Right atrium auricular region (tissue), 2 donors: ENCODE measurements around the gene RXFP1. TPM values are rescaled to one million over a fixed set of nuclear protein-coding genes. Genes with fewer than 3 reads are reported as not detected.

ENCODE experiments used
- DNase-seq: peaks from one replicate; pipeline ENCODE4 v3.0.0-alpha.2; 2019; ENCODE audit warnings: low spot score
- H3K27ac ChIP-seq, 2 donors: fragments of 200-600 bp; sonication (generic); 1 replicate in 1 of 2; 2 replicates in 1 of 2; pipeline ENCODE4 v1.5.1; 2016 to 2019
- H3K27me3 ChIP-seq, 2 donors: fragments of 200-600 bp; sonication (generic); one replicate each; pipeline versions ENCODE4 v1.5.1 to v1.6.0; 2017 to 2019
- H3K36me3 ChIP-seq: fragments of 200-600 bp; sonication (generic); one replicate; pipeline ENCODE4 v1.5.1; 2016
- H3K4me1 ChIP-seq, 2 donors: fragments of 200-600 bp; sonication (generic); one replicate each; pipeline versions ENCODE4 v1.5.1 to v1.6.0; 2017 to 2019
- H3K4me3 ChIP-seq, 2 donors: fragments of 200-600 bp; sonication (generic); 1 replicate in 1 of 2; 2 replicates in 1 of 2; pipeline ENCODE4 v1.5.1; 2017 to 2019; ENCODE audit warnings: mild to moderate bottlenecking in 1 of 2, moderate library complexity in 1 of 2
- H3K9me3 ChIP-seq, 2 donors: fragments of 200-600 bp; sonication (generic); one replicate each; pipeline ENCODE4 v1.5.1; 2019
- total RNA-seq, 2 donors: library from RNA; depleted of rRNA; stranded (reverse); fragments of >200 nt; gene quantifications; one replicate each; pipeline ENCODE4 v1.1.0, GENCODE V29; 2016
- TF ChIP-seq, protein P1 (sequence below), 2 donors: fragments of 200-600 bp; sonication (generic); IDR thresholded peaks; one replicate each; pipeline ENCODE4 v1.5.1; 2019; ENCODE audit warnings: antibody characterized with exemption in 2 of 2

Gene RXFP1
- total RNA-seq, 2 donors from 2014 or later: not detected

DNA sequence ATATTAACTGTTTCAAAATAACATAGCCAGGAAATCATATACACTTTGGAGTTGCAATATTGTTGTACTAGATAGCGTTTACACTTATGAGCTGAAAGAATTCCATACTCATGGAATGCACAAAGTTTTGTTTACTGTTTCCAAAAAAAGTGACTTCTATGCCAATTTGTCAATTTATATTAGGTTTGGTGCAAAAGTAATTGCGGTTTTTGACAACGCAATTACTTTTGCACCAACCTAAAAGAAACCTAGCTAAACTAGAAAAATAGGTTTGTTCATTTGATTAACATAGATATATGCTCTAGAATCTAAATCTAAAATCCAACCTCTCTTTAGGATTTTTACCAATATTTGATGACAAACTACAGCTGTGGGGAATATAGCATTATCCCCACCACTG, 15.2 kb downstream of the RXFP1 start:
- no peak overlapping the region for H3K4me3 ChIP-seq
- H3K27ac ChIP-seq: no peak overlapping the region
- no peaks in the 10 kb centered on the region for H3K9me3 ChIP-seq
- no peak for DNase-seq
- TF ChIP-seq, protein P1, sequence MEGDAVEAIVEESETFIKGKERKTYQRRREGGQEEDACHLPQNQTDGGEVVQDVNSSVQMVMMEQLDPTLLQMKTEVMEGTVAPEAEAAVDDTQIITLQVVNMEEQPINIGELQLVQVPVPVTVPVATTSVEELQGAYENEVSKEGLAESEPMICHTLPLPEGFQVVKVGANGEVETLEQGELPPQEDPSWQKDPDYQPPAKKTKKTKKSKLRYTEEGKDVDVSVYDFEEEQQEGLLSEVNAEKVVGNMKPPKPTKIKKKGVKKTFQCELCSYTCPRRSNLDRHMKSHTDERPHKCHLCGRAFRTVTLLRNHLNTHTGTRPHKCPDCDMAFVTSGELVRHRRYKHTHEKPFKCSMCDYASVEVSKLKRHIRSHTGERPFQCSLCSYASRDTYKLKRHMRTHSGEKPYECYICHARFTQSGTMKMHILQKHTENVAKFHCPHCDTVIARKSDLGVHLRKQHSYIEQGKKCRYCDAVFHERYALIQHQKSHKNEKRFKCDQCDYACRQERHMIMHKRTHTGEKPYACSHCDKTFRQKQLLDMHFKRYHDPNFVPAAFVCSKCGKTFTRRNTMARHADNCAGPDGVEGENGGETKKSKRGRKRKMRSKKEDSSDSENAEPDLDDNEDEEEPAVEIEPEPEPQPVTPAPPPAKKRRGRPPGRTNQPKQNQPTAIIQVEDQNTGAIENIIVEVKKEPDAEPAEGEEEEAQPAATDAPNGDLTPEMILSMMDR (IDR thresholded peaks at IDR 0.05): no peak
- H3K27me3 ChIP-seq: no peaks in the 10 kb centered on the region
- H3K36me3 ChIP-seq: no peaks in the 10 kb centered on the region
- H3K4me1 ChIP-seq: no peaks in the 10 kb centered on the region

DNA sequence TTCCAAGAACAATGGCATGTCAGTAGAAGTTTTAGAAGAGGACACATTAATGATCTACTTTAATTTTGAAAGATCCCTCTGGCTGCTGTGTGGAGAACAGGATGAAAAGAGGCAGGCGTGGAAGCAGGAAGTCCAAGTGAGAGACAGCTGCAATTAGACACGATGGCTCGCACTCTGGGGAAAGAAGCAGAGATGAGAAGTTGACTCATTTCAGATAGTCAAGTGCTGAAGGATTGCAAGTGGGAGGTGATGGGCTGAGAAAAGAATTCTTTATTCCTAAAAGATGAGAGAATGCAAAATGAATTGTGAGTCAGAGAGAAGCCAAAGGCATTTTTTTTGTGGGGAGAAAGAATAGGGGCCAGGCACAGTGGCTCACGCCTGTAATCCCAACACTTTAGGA, 16.5 kb downstream of the RXFP1 start:
- TF ChIP-seq, protein P1 (IDR thresholded peaks at IDR 0.05): no peak

DNA sequence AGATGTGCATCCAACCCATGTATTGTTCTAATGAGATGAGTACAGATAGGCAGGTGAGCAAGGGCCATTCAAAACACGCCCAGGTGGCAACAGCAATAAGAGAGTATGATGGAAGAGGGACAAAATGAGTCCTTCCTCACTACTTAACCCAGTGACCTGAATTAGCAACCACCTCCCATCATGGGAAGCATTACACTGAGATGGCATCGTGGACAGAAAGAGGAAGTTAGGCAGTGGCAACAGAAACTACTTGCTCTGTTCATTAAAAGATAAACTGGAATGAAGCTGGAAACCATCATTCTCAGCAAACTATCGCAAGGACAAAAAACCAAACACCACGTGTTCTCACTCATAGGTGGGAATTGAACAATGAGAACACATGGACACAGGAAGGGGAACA, 17.2 kb downstream of the RXFP1 start:
- Histone ChIP-seq H3K4me1 (no peaks in the 10 kb centered on the region), H3K36me3 (no peaks in the 10 kb centered on the region)

More for the DNA sequence above, 16.5 kb downstream of the RXFP1 start:
- no peak overlapping the region for H3K4me3 ChIP-seq
- no peaks in the 10 kb centered on the region for H3K27me3 ChIP-seq
- H3K27ac ChIP-seq: no peak overlapping the region
- H3K36me3 ChIP-seq: no peaks in the 10 kb centered on the region
- DNase-seq: no peak
- no peaks in the 10 kb centered on the region for H3K9me3 ChIP-seq
- no peaks in the 10 kb centered on the region for H3K4me1 ChIP-seq

DNA sequence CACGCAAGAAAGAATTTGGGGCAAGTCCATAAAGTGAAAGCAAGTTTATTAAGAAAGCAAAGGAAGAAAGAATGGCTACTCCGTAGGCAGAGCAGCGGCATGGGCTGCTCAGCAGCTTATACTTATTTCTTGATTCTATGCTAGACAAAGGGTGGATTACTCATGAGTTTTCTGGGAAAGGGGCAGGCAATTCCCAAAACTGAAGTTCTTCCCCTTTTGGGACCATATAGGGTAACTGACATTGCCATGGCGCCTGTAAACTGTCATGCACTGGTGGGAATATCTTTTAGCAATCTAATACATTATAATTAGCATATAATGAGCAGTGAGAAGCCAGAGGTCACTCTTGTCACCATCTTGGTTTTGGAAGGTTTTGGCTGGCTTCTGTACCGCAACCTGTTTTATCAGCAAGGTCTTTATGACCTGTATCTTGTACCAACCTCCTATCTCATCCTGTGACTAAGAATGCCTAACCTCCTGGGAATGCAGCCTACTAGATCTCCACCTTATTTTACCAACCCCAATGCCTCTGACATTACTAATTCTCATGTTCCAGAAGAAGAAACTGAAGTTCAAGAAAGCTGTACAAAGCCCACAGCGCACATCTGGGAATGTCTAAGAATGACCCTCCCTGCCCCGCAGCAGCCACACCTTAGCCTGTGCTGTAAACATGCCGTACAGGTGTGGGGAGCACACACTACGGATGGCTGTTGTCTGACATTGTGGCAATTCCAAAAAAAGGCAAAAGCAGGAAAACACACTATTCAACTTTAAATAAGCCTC, 18.6 kb downstream of the RXFP1 start:
- H3K9me3 ChIP-seq: no peaks in the 10 kb centered on the region
- H3K27me3 ChIP-seq: no peaks in the 10 kb centered on the region
- H3K36me3 ChIP-seq: no peaks in the 10 kb centered on the region
- TF ChIP-seq, protein P1 (IDR thresholded peaks at IDR 0.05): no peak
- DNase-seq: no peak
- H3K4me3 ChIP-seq: no peak overlapping the region
- H3K27ac ChIP-seq: no peak overlapping the region
- no peaks in the 10 kb centered on the region for H3K4me1 ChIP-seq

More for the DNA sequence above, 17.2 kb downstream of the RXFP1 start:
- Histone ChIP-seq H3K27me3 (no peaks in the 10 kb centered on the region), H3K27ac (no peak overlapping the region), H3K9me3 (no peaks in the 10 kb centered on the region), H3K4me3 (no peak overlapping the region)
- TF ChIP-seq, protein P1 (IDR thresholded peaks at IDR 0.05): no peak
- no peak for DNase-seq

DNA sequence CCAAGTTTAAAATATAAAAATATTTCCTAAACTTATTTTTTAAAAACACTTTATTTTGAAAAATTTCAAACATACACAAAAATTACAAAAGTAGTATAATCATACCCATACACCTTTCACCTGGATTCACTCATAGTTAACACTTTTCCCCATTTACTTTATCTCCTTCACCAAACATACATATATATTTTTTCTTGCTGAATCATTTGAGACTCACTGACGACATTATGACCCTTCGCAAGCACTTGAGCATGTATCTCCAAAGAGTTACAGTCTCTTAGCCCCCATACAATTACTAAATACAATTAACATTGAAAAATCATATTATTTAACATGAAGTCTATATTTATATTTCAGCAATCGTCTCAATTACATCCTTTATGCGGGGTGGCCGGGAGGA, 19.8 kb downstream of the RXFP1 start:
- no peak overlapping the region for H3K27ac ChIP-seq

More for the DNA sequence above, 19.8 kb downstream of the RXFP1 start:
- no peaks in the 10 kb centered on the region for H3K9me3 ChIP-seq
- no peak for DNase-seq
- H3K36me3 ChIP-seq: no peaks in the 10 kb centered on the region
- no peaks in the 10 kb centered on the region for H3K27me3 ChIP-seq
- H3K4me1 ChIP-seq: no peaks in the 10 kb centered on the region
- TF ChIP-seq, protein P1 (IDR thresholded peaks at IDR 0.05): no peak
- no peak overlapping the region for H3K4me3 ChIP-seq
